Astrocyte (in vitro differentiated cells and primary cell): Measurements from ENCODE around the gene GTF2H3.

ENCODE experiments used
- CTCF ChIP-seq: IDR thresholded peaks from 2 replicates; pipeline ENCODE4 v1.5.1; 2011; ENCODE audit warnings: low read depth, mild to moderate bottlenecking, inconsistent platforms, low read length, moderate library complexity; ENCODE audit not compliant: insufficient read depth
- EZH2 ChIP-seq: IDR thresholded peaks from 2 replicates; pipeline ENCODE4 v1.6.1; 2012; ENCODE audit warnings: mild to moderate bottlenecking, low read length, inconsistent platforms; ENCODE audit not compliant: insufficient read depth

GRCh38 chr12:123676616-123677320 is 43.1 kb downstream of the GTF2H3 start:
- no peak for TF ChIP-seq CTCF
- no peak for TF ChIP-seq EZH2
